Measurements from ENCODE around the gene MRPS15.

MRPS15 gene

DNA sequence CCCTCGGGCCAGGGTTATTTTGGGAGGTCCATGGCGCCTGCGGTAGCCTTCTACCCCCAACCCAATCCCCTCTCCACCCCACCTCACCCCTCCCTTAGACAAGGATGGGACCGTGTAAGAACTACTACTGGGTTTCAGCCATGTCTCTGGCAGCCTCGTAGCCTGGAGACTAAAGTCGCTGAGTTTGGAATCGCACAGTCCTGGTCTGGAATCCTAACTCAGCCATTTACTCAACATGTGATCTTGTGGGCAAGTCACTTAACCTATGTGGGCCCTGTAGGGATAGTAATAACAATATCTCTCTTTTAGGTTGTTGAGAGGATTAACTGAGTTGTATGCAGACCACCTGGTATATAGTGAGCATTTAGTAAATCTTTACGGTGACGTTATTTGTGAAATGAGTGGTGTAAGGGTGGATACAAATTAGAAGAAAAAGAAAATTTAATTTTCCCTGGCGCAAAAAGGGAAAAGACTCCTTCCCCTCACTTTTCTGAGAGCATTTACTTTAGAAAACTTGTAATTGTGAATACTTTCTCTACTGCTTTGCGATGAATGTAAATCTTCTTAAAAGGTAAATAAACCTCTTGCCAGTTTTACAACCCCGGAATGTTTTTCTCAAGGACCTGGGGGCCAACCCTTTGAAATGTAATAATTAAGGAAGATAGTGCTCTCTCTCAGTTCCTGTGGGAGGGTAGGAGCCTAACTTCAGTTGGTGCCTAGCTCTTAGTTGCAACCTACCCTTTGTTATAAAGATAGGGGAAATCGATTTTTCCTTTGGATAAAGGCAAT lies 615 bp upstream of the MRPS15 start:
- TF ChIP-seq, protein P1, sequence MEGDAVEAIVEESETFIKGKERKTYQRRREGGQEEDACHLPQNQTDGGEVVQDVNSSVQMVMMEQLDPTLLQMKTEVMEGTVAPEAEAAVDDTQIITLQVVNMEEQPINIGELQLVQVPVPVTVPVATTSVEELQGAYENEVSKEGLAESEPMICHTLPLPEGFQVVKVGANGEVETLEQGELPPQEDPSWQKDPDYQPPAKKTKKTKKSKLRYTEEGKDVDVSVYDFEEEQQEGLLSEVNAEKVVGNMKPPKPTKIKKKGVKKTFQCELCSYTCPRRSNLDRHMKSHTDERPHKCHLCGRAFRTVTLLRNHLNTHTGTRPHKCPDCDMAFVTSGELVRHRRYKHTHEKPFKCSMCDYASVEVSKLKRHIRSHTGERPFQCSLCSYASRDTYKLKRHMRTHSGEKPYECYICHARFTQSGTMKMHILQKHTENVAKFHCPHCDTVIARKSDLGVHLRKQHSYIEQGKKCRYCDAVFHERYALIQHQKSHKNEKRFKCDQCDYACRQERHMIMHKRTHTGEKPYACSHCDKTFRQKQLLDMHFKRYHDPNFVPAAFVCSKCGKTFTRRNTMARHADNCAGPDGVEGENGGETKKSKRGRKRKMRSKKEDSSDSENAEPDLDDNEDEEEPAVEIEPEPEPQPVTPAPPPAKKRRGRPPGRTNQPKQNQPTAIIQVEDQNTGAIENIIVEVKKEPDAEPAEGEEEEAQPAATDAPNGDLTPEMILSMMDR (IDR thresholded peaks at IDR 0.05; ENCODE audit: low read depth, low read length), result no peak
- DNase-seq (ENCODE audit: extremely low read depth, low read depth), result no peak

DNA sequence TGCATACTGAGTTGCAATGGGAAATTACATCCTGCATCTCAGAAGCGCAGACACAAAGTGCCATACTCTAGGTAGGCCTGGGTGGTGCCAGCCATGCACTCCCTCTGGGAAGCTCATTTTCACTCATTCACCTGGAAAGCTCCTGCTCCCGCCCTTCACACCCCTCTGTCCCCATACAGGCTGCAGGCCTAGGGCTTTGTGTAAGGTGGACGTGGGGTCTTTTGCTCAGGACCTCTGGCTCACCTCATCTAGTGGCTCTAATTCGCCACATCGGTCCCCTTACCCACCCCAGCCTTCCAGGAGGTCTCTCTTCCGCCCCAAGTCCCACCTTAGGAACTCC lies 751 bp downstream of the MRPS15 start:
- no peak for DNase-seq (ENCODE audit: extremely low read depth, low read depth)
- TF ChIP-seq, protein P1 (IDR thresholded peaks at IDR 0.05; ENCODE audit: low read depth, low read length), result no peak

DNA sequence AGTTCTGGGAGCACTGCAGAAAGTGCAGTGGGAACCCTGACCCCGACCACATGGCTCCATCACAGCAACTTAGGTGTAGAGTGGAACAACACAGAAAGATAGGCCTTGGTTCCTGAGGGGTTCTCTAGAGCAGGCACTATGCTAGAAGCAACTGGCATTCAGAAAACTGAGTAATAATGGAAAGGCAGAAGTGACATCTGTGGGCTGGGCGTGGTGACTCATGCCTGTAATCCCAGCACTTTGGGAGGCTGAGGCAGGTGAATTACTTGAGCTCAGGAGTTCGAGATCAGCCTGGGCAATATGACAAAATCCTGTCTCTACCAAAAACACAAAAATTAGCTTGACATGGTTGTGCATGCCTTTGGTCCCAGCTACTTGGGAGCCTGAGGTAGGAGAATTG lies 5.3 kb downstream of the MRPS15 start:
- TF ChIP-seq, protein P1 (IDR thresholded peaks at IDR 0.05; ENCODE audit: low read depth, low read length), result no peak
- no peak for DNase-seq (ENCODE audit: extremely low read depth, low read depth)

DNA sequence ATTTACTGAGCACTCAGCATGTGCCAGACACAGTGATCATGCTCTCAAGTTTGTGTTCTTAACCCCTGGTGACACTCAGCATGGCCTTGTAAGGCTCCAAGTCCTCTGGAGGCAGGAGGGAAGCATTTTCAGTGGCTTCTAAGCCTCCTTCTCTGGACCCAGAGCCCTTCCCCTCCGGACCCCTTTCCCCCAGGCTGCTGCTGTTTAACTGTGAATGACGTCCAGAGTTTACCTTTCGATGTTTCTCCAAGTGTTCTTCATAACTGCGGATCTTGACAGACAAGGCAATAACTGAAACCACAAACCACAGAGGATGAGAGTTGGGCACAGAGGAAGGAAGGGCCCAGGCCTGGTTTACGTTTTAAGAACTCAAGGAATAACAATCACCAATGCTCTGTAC lies 6.5 kb downstream of the MRPS15 start:
- TF ChIP-seq, protein P1 (IDR thresholded peaks at IDR 0.05; ENCODE audit: low read depth, low read length), result no peak
- DNase-seq (ENCODE audit: extremely low read depth, low read depth), result no peak

DNA sequence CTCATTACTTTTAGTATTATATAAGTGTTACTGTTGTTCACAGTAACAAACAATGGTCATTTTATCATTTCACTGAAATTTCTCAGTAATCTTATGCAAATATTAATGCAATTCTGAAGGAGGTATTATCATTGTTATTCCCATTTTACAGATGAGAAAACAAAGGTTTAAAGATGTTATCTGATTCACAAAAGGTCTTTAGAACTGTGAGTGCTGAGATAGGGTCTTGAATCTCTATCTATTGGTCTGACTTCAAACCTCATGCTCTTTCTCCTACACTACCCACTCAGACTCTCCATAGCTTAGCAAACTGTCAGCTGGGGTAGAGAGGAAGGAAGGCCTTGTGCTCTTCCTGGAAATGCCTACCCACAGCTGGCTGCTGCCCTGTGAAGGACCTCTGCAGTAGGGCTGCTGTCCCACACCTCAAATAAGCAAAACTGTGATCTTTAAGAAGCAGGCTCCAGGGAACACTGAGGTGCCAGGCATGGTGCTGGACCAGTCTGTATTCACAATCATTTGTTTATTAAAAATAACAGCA lies 7.7 kb downstream of the MRPS15 start:
- TF ChIP-seq, protein P1 (IDR thresholded peaks at IDR 0.05; ENCODE audit: low read depth, low read length), result no peak
- no peak for DNase-seq (ENCODE audit: extremely low read depth, low read depth)

DNA sequence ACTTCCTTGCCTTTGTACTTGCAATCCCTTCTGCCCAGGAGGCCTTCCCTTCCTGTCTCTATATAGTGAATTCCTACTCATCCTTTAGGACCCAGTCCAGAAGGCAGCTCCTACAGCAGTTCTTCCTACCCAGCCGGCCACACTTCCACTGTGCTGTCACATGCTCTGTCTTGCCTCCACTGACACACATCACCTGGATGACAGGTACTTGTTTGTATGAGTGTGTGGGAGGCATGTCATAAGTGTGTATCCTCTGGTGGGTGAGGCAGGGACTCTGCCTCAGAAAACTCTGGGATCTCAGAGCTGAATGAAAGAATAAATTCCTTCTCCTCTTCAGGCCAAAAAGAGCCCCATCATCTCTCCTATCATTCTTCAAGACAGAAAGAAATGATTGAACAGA lies 8.8 kb downstream of the MRPS15 start:
- no peak for DNase-seq (ENCODE audit: extremely low read depth, low read depth)
- TF ChIP-seq, protein P1 (IDR thresholded peaks at IDR 0.05; ENCODE audit: low read depth, low read length), result no peak

DNA sequence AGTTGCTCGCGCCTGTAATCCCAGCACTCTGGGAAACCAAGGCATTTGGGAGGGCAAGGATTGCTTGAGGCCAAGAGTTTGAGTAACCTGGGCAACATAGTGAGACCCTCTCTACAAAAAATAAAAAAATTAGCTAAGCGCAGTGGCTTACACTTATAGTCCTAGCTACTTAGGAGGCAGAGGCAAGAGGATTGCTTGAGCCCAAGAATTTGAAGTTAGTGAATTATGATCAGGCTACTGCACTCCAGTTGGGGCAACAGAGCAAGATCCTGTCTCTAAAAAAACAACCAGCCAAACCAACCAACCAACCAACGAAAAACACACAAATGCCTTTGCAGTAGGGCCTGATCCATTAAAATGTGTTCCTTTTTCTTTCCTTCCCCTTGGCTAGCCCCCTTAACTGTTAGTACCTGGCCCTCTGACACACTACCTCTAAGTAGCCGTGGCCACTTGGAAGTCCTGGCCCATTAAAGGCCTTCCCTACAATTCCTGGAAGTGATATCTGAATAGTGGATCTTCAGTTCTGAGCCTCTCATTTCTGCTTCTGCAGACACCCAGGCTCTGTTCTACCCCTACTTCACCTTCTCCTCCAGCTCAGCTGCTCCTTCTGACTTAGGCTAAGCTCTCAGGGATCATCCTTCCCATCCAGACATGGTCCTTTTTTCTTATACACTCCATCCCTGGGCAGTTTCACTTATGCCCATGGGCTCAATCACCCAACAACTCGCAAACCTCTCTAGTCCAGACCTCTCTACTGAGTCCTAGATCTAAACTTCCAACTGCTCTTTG lies 10.4 kb downstream of the MRPS15 start:
- no peak for DNase-seq (ENCODE audit: extremely low read depth, low read depth)
- TF ChIP-seq, protein P1 (IDR thresholded peaks at IDR 0.05; ENCODE audit: low read depth, low read length), result no peak

All from AG09319 (cell line).